ENCODE measurements around the gene SLC22A3. TPM values are rescaled to one million over a fixed set of nuclear protein-coding genes. Genes with fewer than 3 reads are reported as not detected.
"Not testable (repeated sequence)": the region's sequence is repeated elsewhere in the genome, so short reads cannot be mapped to it uniquely, and the experiment has no call there.

The SLC22A3 gene
- total RNA-seq, 2 experiments from 2014 or later: not detected

DNA sequence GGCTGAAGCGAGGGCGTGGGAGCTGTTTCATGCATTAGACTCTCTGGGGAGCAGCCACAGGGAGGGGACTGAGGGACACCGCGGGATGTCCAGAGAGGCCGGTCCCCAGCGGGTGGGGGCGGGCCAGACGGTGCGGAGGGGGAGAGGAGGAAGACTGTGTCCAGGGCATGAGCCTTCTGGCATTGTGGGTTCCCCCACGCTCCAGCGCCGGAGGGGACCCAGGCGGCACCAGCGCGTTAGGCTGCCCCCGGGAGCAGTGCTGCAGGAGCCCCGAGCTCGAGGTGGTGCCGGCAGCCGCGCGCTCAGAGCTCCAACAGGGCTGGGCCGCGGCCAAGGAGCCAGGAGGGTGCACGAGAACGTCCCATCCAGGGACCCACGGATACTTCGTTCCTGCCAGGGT, 14.4 kb downstream of the SLC22A3 start:
- CTCF ChIA-PET: no interaction called here
- POLR2A ChIA-PET: no interaction called here
- H3K4me3 Mint-ChIP-seq: no peak overlapping the region

DNA sequence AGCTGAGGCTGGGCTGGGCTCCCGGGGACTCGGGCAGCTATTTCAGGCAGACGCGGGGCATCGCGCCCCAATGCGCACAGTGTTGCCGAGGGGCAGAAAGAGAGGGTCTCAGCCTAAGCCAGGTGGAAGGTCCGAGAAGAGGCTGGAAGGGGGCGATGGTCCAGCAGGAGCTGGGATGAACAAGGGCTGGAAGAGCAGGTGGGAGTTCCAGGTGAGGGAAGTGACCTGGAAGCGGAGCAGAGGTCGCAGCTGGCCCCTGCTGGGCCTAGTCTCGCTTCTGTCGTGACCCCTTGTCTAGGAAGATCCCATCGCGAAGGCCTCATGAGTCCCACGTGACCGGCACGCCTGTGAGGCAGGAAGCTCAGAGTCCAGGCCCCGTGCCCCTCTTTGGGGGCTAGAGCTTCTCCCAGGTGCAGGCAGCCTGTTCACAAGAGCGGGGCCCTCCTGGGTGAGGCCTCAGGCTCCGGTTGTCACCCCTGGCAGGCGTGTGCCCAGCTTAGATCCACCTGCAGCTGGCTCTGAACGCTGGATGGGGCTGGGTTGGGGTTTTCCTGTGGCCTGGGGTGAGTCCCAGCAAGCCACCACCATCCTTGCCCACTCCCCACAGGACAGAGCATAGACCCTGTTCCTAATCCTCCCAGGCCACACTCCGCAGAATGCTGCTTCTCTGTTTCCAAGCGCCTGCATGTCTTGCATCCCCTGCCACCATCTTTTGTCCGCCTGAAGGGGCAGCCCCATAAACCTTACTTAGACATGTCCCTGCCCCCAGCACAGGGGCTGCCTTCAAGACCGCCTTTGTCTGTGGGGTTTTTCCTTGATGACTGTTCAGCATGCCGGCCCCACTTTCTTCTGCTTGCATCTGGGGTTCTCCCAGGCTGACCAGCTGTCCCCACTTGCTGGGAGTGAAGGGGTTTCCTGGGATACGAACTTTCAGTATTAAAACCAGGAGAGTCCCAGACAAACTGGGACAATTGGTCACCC, 15.1 kb downstream of the SLC22A3 start:
- no peak overlapping the region for H3K27ac Mint-ChIP-seq
- CTCF ChIA-PET: no interaction called here

More for the DNA sequence above, 14.4 kb downstream of the SLC22A3 start:
- DNase-seq (no peak), ATAC-seq (no peak)
- intact Hi-C loops (cut with micrococcal nuclease): no loop called here
- no peaks in the 10 kb centered on the region for H3K9me3 Mint-ChIP-seq
- TF ChIP-seq, protein P1, sequence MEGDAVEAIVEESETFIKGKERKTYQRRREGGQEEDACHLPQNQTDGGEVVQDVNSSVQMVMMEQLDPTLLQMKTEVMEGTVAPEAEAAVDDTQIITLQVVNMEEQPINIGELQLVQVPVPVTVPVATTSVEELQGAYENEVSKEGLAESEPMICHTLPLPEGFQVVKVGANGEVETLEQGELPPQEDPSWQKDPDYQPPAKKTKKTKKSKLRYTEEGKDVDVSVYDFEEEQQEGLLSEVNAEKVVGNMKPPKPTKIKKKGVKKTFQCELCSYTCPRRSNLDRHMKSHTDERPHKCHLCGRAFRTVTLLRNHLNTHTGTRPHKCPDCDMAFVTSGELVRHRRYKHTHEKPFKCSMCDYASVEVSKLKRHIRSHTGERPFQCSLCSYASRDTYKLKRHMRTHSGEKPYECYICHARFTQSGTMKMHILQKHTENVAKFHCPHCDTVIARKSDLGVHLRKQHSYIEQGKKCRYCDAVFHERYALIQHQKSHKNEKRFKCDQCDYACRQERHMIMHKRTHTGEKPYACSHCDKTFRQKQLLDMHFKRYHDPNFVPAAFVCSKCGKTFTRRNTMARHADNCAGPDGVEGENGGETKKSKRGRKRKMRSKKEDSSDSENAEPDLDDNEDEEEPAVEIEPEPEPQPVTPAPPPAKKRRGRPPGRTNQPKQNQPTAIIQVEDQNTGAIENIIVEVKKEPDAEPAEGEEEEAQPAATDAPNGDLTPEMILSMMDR (IDR thresholded peaks at IDR 0.05): no peak
- no peaks in the 10 kb centered on the region for H3K4me1 Mint-ChIP-seq (ENCODE audit: low read depth)
- H3K27ac Mint-ChIP-seq: no peak overlapping the region
- peaks cover 3% of the 10 kb centered on the region for H3K27me3 Mint-ChIP-seq
- H3K36me3 Mint-ChIP-seq (ENCODE audit: low read depth): no peaks in the 10 kb centered on the region

DNA sequence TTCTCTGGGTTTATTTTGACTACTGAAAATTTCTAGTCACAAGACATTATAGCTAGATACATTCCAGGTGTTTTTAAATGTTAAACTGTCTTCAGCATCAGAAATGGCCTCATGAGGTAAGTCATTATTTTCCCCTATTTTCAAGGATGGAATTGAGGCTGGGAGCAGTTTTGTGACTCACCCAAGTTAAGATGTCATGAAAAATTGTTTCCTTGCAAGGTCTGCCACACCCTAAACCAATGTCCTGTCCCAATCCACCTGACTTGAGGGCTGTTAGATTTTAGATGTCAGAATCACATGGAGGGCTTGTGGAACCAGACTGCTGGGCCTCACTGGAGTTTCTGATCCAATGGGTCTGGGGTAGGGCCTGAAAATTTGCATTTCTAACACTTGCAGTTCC, 16.9 kb downstream of the SLC22A3 start:
- CTCF ChIA-PET: interaction anchor here (1.0 kb wide), 1 partner anchor 10 kb away, joined by 4 read pairs; no protein-coding TSS in a partner anchor
- POLR2A ChIA-PET: no interaction called here
- H3K4me1 Mint-ChIP-seq (ENCODE audit: low read depth): no peaks in the 10 kb centered on the region

More for the DNA sequence above, 15.1 kb downstream of the SLC22A3 start:
- TF ChIP-seq, protein P1 (IDR thresholded peaks at IDR 0.05): no peak
- H3K4me1 Mint-ChIP-seq (ENCODE audit: low read depth): no peaks in the 10 kb centered on the region
- H3K27me3 Mint-ChIP-seq: peaks cover 3% of the 10 kb centered on the region
- no peak overlapping the region for H3K4me3 Mint-ChIP-seq
- H3K9me3 Mint-ChIP-seq: no peaks in the 10 kb centered on the region
- POLR2A ChIA-PET: no interaction called here
- intact Hi-C loops (cut with micrococcal nuclease): no loop called here
- no peaks in the 10 kb centered on the region for H3K36me3 Mint-ChIP-seq (ENCODE audit: low read depth)
- DNase-seq (no peak), ATAC-seq (no peak)

DNA sequence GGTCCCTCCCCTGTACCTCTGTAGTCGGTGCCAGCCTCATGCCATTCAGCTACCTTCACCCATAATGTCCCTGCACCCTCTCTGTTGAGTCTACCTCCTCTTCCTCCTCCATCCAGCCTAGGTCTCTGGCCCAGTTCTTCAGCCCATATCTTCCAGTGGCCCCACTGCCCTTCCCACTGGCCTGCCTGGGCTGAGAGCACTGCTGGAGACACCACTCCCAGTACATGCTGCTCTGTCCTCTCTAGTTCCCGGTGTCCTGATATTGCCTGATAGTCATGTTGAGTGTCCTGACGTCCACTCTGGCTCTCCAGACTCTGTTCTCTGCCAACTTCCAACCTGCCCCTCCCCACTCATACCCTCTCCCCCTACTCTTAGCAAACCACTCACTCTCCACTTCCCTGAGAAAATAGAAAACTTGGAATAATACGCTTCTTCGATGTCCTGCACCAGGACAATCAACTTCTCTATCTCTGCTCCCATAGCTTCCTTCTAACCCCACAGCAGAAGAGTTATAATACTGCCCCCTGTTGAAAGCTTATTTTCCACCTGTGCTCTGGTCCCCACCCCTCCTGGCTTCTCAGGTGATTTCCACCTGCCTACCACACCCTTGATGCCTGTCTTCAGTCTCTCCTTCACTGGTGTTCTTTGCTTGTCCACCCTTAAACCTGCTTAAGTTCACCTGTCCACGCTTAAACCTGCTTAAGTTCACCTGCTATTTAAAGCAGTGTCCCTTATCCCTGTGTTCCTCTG, 19.8 kb downstream of the SLC22A3 start:
- DNase-seq (no peak), ATAC-seq (no peak)
- Mint-ChIP-seq H3K27me3 (peaks cover 5% of the 10 kb centered on the region), H3K27ac (no peak overlapping the region), H3K9me3 (no peaks in the 10 kb centered on the region), H3K4me3 (no peak overlapping the region), H3K4me1 (ENCODE audit: low read depth) (no peaks in the 10 kb centered on the region), H3K36me3 (ENCODE audit: low read depth) (no peaks in the 10 kb centered on the region)
- TF ChIP-seq, protein P1 (IDR thresholded peaks at IDR 0.05): no peak
- ChIA-PET CTCF (no interaction called here), POLR2A (no interaction called here)
- intact Hi-C loops (cut with micrococcal nuclease): no loop called here

More for the DNA sequence above, 16.9 kb downstream of the SLC22A3 start:
- no peak overlapping the region for H3K27ac Mint-ChIP-seq
- TF ChIP-seq, protein P1 (IDR thresholded peaks at IDR 0.05): no peak
- DNase-seq: no peak
- no peaks in the 10 kb centered on the region for H3K36me3 Mint-ChIP-seq (ENCODE audit: low read depth)
- H3K4me3 Mint-ChIP-seq: no peak overlapping the region
- ATAC-seq: no peak
- no peaks in the 10 kb centered on the region for H3K9me3 Mint-ChIP-seq
- intact Hi-C loops (cut with micrococcal nuclease): no loop called here
- H3K27me3 Mint-ChIP-seq: peaks cover 3% of the 10 kb centered on the region

DNA sequence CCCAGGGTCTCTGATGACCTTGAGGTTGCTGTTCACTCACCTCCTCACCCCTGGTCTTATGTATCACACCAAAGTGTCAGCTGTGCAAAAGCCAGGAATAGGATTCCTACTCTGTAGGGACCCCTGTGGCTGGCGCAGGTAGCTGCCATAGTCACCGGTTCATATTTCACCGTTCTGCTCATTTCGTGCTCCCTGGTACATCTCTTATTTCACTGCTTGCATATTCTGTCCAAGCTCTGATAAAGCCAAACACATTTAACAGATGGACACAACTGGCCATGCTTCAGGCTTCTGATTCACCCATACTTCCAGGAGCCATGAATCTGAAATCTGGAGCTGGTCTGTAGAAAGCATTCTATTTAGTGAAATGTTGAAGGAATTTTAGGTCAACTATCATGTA, 20.5 kb downstream of the SLC22A3 start:
- DNase-seq (no peak), ATAC-seq (no peak)
- H3K9me3 Mint-ChIP-seq: no peaks in the 10 kb centered on the region
- intact Hi-C loops (cut with micrococcal nuclease): no loop called here
- CTCF ChIA-PET: no interaction called here
- no peaks in the 10 kb centered on the region for H3K36me3 Mint-ChIP-seq (ENCODE audit: low read depth)
- no peak overlapping the region for H3K27ac Mint-ChIP-seq
- no peak overlapping the region for H3K4me3 Mint-ChIP-seq
- TF ChIP-seq, protein P1 (IDR thresholded peaks at IDR 0.05): no peak
- peaks cover 10% of the 10 kb centered on the region for H3K27me3 Mint-ChIP-seq
- no peaks in the 10 kb centered on the region for H3K4me1 Mint-ChIP-seq (ENCODE audit: low read depth)
- POLR2A ChIA-PET: no interaction called here

DNA sequence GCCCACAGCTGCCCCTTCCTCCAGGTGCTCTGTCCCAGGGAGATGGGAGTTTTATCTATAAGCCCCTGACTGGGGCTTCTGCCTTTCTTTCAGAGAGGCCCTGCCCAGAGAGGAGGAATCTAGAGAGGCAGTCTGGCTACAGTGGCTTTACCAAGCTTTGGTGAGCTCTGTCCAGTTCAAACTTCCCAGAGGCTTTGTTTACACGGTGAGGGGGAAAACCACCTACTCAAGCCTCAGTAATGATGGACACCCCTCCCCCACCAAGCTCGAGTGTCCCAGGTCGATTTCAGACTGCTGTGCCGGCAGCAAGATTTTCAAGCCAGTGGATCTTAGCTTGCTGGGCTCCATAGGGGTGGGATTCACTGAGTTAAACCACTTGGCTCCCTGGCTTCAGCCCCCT, 25.4 kb downstream of the SLC22A3 start:
- intact Hi-C loops (cut with micrococcal nuclease); H3K27ac Mint-ChIP-seq; DNase-seq; CTCF ChIA-PET; POLR2A ChIA-PET; H3K4me3 Mint-ChIP-seq; ATAC-seq; H3K36me3 Mint-ChIP-seq (ENCODE audit: low read depth); H3K4me1 Mint-ChIP-seq (ENCODE audit: low read depth); H3K9me3 Mint-ChIP-seq: not testable (repeated sequence)
- H3K27me3 Mint-ChIP-seq: peaks cover 22% of the 10 kb centered on the region

All from activated CD8-positive, alpha-beta T cell treated with anti-CD3 and anti-CD28 coated beads for 36 hours (primary cell).